ENCODE results near the gene FNDC11. TPM values are rescaled to one million over a fixed set of nuclear protein-coding genes. Genes with fewer than 3 reads are reported as not detected.

Gene FNDC11
- polyA plus RNA-seq, 1 donor, result 0.34 TPM

DNA sequence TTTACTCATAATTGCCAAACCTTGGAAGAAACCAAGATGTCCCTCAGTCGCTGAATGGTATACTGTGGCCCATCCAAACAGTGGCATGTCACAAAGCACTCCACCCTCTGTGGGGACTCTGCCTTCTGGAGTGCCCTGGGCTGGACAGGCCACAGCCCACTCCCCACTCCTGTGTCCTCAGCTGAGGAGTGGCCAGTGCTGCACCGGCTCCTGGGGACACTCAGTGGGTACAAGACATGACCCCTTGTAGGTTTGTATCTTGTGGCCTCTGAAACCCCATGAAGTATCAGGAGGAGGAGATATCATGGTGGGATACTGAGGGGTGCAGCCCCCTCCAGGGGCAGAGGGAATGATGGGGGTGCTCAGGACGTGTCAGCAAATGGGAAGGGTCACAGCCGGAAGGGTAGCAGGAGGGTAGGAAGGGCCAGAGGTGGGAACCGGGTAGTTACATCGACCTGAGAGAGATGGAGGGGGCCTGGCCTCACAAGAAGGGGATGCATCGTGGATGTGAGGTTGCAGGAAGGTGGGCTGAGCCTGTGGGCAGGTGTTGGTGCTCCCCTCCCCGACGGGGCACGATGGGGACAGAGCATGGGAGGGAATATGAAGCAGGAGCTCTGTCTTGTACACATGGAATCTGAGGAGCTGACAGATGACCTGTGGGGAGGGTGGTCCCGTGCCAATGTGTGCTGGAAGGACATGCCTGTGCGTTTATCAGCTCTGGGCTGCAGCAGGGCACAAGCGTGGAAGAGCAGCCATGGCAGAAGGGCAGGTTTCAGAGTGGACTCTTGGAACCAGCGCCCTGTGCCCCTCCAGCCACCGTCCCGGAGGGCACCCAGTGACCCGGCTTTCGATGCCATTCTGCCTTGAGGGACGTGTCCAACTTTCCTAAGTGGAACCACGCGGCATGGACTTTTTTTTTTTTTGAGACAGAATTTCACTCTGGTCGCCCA, 31.9 kb downstream of the FNDC11 start:
- Histone ChIP-seq H3K27ac (ENCODE audit: low read length) (no peak overlapping the region), H3K4me1 (ENCODE audit: control insufficient read depth, insufficient read depth, low read length) (no peaks in the 10 kb centered on the region), H3K36me3 (ENCODE audit: control insufficient read depth, insufficient read depth, low read length) (peaks cover 33% of the 10 kb centered on the region), H3K27me3 (ENCODE audit: control insufficient read depth, insufficient read depth, low read length) (peaks cover 5% of the 10 kb centered on the region), H3K9me3 (ENCODE audit: control insufficient read depth, low read depth, low read length) (no peaks in the 10 kb centered on the region), H3K4me3 (ENCODE audit: low read length) (no peak overlapping the region)
- no peak for DNase-seq
- WGBS (ENCODE audit: insufficient coverage, low lambda C conversion rate), result no CpG with 5 or more reads among the region's 22 CpGs

DNA sequence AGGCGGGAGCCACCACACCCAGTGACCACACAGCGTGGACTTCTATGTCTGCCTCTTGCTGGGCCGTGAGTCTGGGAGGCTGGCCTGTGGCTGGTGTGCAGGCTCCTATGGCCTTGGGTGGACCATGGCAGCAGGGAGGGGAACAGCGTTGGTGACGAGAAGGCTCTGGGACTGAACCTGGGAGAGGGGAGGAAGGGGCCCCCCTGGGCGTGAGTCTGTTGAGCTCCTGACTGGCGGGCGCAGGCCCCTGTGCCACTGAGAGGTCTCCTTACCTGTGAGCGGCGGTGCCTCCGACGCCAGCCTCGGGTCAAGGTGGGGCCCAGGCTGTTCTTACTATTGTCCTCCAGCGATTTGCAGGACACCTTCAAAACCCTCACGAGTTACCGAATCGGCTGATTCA, 32.8 kb downstream of the FNDC11 start:
- H3K27me3 ChIP-seq (ENCODE audit: control insufficient read depth, insufficient read depth, low read length), result no peaks in the 10 kb centered on the region
- no peaks in the 10 kb centered on the region for H3K4me1 ChIP-seq (ENCODE audit: control insufficient read depth, insufficient read depth, low read length)
- H3K4me3 ChIP-seq (ENCODE audit: low read length), result no peak overlapping the region
- DNase-seq, result no peak
- WGBS (ENCODE audit: insufficient coverage, low lambda C conversion rate), result no CpG with 5 or more reads among the region's 17 CpGs
- H3K27ac ChIP-seq (ENCODE audit: low read length), result no peak overlapping the region
- H3K9me3 ChIP-seq (ENCODE audit: control insufficient read depth, low read depth, low read length), result no peaks in the 10 kb centered on the region
- peaks cover 33% of the 10 kb centered on the region for H3K36me3 ChIP-seq (ENCODE audit: control insufficient read depth, insufficient read depth, low read length)

DNA sequence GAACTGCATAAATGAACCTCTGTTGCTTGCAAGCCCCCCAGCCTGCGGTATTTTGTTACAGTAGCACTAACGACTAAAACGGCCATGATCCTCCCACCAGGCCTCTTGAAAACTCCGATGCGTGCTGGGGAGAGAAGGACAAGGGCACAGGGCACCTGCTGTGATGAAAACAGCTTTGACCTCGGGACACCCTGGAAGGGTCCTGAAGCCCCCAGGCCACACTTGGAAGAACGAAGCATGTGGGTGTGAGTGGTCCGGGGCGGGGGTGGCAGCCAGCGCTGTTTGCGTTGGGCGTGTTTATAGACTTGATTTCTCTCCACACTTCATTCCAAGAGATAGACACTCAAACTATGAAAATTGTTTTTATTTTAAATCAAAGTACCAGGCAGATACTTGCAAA, 33.3 kb downstream of the FNDC11 start:
- H3K27ac ChIP-seq (ENCODE audit: low read length), result no peak overlapping the region
- no peak for DNase-seq
- no peaks in the 10 kb centered on the region for H3K4me1 ChIP-seq (ENCODE audit: control insufficient read depth, insufficient read depth, low read length)
- no CpG with 5 or more reads among the region's 12 CpGs for WGBS (ENCODE audit: insufficient coverage, low lambda C conversion rate)
- no peaks in the 10 kb centered on the region for H3K9me3 ChIP-seq (ENCODE audit: control insufficient read depth, low read depth, low read length)
- H3K4me3 ChIP-seq (ENCODE audit: low read length), result no peak overlapping the region
- H3K36me3 ChIP-seq (ENCODE audit: control insufficient read depth, insufficient read depth, low read length), result peaks cover 36% of the 10 kb centered on the region
- H3K27me3 ChIP-seq (ENCODE audit: control insufficient read depth, insufficient read depth, low read length), result no peaks in the 10 kb centered on the region

DNA sequence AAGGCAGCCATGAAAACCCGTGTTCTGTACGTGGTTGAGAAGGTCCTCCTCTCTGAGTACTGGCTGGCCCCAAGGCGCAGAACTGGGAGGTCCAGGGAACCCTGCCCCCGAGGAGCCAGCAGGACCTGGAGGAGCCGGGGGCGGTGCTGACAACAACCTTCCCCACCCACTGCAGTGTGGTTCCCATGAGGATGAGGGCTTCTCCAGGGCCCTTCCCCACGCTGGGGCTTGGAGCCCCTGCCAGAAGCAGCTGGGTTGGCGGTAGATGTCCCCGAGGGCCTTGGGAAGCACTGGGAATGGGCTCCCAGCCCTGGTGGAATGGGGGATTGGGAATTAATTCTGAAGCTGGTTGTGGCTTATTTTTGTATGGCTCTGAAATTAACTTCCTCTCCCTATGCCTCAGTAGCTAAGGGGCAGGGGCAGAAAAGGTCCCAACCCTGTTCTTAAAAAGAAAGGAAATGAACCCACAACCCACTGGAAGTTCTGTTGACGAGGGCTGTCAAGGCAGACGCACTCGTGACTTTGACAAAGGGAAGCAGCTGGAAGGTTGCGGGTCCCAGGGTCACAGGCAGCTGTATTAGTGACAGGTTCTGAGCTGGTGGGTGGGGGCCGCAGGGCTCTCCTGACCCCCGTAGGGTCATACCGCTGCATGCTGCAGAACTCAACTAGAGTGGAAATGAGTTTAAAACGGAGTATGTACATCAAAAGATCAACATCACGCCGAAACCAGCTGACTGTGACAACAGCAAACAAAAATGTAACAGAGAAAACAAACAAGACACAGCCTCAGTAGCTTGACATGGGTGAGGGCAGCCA, 34.0 kb downstream of the FNDC11 start:
- H3K4me1 ChIP-seq (ENCODE audit: control insufficient read depth, insufficient read depth, low read length), result no peaks in the 10 kb centered on the region
- no peak overlapping the region for H3K4me3 ChIP-seq (ENCODE audit: low read length)
- no peak for DNase-seq
- no CpG with 5 or more reads among the region's 19 CpGs for WGBS (ENCODE audit: insufficient coverage, low lambda C conversion rate)
- peaks cover 43% of the 10 kb centered on the region for H3K36me3 ChIP-seq (ENCODE audit: control insufficient read depth, insufficient read depth, low read length)
- no peaks in the 10 kb centered on the region for H3K27me3 ChIP-seq (ENCODE audit: control insufficient read depth, insufficient read depth, low read length)
- no peak overlapping the region for H3K27ac ChIP-seq (ENCODE audit: low read length)
- H3K9me3 ChIP-seq (ENCODE audit: control insufficient read depth, low read depth, low read length), result no peaks in the 10 kb centered on the region

DNA sequence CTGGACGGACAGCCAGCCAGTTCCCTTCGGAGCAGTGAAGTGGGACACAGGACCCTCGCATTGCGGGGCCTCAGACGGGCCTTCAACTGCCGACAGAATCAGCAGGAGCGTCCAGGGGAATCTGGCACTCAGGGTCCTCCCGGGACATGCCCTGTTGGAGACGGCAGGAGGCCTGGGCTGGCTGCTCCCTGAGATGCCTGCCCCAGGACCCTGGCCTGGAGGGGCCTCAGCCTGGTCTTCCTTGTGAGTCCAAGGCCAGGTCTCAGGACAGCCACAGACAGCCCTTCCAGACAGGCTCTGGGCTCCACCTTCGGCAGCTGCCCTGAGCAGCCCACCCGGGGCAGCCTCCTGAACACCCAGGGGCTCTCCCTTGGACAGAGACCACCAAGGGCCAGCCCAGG, 34.7 kb downstream of the FNDC11 start:
- Histone ChIP-seq H3K9me3 (ENCODE audit: control insufficient read depth, low read depth, low read length) (no peaks in the 10 kb centered on the region), H3K4me1 (ENCODE audit: control insufficient read depth, insufficient read depth, low read length) (no peaks in the 10 kb centered on the region), H3K36me3 (ENCODE audit: control insufficient read depth, insufficient read depth, low read length) (peaks cover 48% of the 10 kb centered on the region), H3K27ac (ENCODE audit: low read length) (no peak overlapping the region), H3K27me3 (ENCODE audit: control insufficient read depth, insufficient read depth, low read length) (no peaks in the 10 kb centered on the region), H3K4me3 (ENCODE audit: low read length) (no peak overlapping the region)
- WGBS (ENCODE audit: insufficient coverage, low lambda C conversion rate), result no CpG with 5 or more reads among the region's 11 CpGs
- no peak for DNase-seq

GRCh38 chr20:63589261-63590217, 35.6 kb downstream of the FNDC11 start:
- Histone ChIP-seq H3K27me3 (ENCODE audit: control insufficient read depth, insufficient read depth, low read length) (no peaks in the 10 kb centered on the region), H3K9me3 (ENCODE audit: control insufficient read depth, low read depth, low read length) (no peaks in the 10 kb centered on the region), H3K36me3 (ENCODE audit: control insufficient read depth, insufficient read depth, low read length) (peaks cover 55% of the 10 kb centered on the region), H3K27ac (ENCODE audit: low read length) (no peak overlapping the region), H3K4me1 (ENCODE audit: control insufficient read depth, insufficient read depth, low read length) (no peaks in the 10 kb centered on the region), H3K4me3 (ENCODE audit: low read length) (no peak overlapping the region)
- no peak for DNase-seq
- 83% methylated on average over 1 of the region's 38 CpGs for WGBS (ENCODE audit: insufficient coverage, low lambda C conversion rate)

DNA sequence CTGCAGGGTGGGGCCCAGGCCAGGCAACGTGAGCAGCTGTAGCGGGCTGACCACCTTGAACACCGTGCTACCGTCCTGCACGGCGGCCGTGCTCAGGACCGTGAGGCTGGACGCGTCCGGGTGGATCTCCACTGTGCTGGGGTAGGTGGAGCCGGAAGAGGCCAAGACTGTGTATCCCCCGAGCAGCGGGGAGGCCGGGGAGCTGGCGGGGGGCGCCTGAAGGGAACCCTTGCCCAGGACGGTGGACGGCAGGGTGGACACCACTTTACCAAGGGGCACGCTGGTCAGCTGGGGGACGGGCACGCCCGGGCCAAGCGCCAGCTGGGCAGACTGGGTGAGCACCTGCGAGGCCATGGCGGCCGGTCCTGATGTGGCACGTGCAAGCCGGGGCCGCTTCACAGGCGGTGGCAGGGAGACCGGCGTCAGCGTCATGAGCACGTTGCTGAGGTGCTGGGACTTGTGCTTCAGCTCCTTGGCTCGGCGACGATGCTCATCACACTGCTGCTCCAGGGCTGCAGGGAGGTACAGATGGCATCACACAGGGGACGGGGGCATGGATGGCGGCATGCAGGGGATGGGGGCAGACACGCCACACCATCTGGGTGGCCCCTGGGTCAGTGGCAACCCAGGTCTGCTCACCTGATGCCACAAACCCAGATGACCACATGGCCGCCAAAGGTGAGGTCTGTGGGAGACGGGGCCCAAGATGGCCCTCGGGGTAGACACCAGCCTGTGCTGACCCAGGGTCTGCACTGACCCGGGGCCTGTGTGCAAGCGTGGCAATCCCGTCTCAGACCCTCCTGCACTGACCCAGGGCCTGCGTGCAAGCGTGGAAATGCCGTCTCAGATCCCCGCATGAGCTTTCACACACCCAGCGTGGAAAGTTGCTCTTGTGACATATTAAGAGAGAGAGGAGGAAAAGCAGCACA, 36.5 kb downstream of the FNDC11 start:
- no CpG with 5 or more reads among the region's 52 CpGs for WGBS (ENCODE audit: insufficient coverage, low lambda C conversion rate)
- Histone ChIP-seq H3K27ac (ENCODE audit: low read length) (no peak overlapping the region), H3K9me3 (ENCODE audit: control insufficient read depth, low read depth, low read length) (no peaks in the 10 kb centered on the region), H3K27me3 (ENCODE audit: control insufficient read depth, insufficient read depth, low read length) (no peaks in the 10 kb centered on the region), H3K4me1 (ENCODE audit: control insufficient read depth, insufficient read depth, low read length) (no peaks in the 10 kb centered on the region), H3K4me3 (ENCODE audit: low read length) (no peak overlapping the region), H3K36me3 (ENCODE audit: control insufficient read depth, insufficient read depth, low read length) (peaks cover 57% of the 10 kb centered on the region)
- no peak for DNase-seq

- no peak overlapping the region for H3K27ac ChIP-seq (ENCODE audit: low read length)
- no peak for DNase-seq
- no peak overlapping the region for H3K4me3 ChIP-seq (ENCODE audit: low read length)
- no peaks in the 10 kb centered on the region for H3K4me1 ChIP-seq (ENCODE audit: control insufficient read depth, insufficient read depth, low read length)
- H3K36me3 ChIP-seq (ENCODE audit: control insufficient read depth, insufficient read depth, low read length), result peaks cover 63% of the 10 kb centered on the region
- no peaks in the 10 kb centered on the region for H3K27me3 ChIP-seq (ENCODE audit: control insufficient read depth, insufficient read depth, low read length)
- WGBS (ENCODE audit: insufficient coverage, low lambda C conversion rate), result no CpG with 5 or more reads among the region's 4 CpGs
- H3K9me3 ChIP-seq (ENCODE audit: control insufficient read depth, low read depth, low read length), result no peaks in the 10 kb centered on the region
Observed at GRCh38 chr20:63591147-63591533, 37.2 kb downstream of the FNDC11 start.

- WGBS (ENCODE audit: insufficient coverage, low lambda C conversion rate), result no CpG with 5 or more reads among the region's 28 CpGs
- Histone ChIP-seq H3K27ac (ENCODE audit: low read length) (no peak overlapping the region), H3K36me3 (ENCODE audit: control insufficient read depth, insufficient read depth, low read length) (peaks cover 65% of the 10 kb centered on the region), H3K4me1 (ENCODE audit: control insufficient read depth, insufficient read depth, low read length) (no peaks in the 10 kb centered on the region), H3K4me3 (ENCODE audit: low read length) (no peak overlapping the region), H3K9me3 (ENCODE audit: control insufficient read depth, low read depth, low read length) (no peaks in the 10 kb centered on the region), H3K27me3 (ENCODE audit: control insufficient read depth, insufficient read depth, low read length) (no peaks in the 10 kb centered on the region)
- DNase-seq, result no peak
Observed at GRCh38 chr20:63591786-63592355, 37.9 kb downstream of the FNDC11 start.

Measured in large intestine (tissue), 3 donors.